ENCODE results near the gene SEPTIN3.

The SEPTIN3 gene

DNA sequence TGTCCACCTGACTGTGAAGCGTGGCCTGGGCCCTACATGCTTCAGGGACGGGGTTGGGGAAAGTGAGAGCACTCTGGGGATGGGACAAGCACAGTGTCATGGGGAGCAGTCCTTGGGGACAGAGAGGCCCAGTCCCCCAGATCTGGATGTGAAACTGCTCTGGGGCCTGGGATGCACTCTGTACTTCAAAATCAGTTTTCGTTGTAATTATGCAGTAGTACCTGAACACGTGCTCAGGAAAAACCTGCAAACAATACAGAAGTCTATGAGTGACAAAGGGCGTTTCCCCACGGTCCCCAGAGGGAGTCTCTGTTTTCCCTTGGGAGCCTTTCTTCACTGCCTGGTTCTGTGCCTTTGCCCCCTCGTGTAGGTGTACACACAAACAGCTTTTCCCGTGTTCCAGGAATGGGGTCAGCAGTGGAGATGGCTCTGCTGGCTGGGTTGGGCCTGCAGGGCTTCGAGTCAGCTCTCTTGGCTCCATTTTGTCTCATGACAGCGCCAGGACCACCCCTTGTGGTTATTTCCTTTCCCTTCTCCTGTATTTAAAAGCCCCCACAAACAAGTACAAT lies 37.5 kb upstream of the SEPTIN3 start:
- Histone ChIP-seq H3K4me3 (ENCODE audit: low read length) (peak overlapping the region; percentile 52), H3K9me3 (ENCODE audit: control insufficient read depth, insufficient read depth, low read length) (no peaks in the 10 kb centered on the region), H3K4me2 (ENCODE audit: low read length) (peak overlapping the region; percentile 87), H3K79me2 (ENCODE audit: control insufficient read depth, low read length) (peaks cover 29% of the 10 kb centered on the region), H3K27me3 (ENCODE audit: control insufficient read depth, low read length) (no peaks in the 10 kb centered on the region), H3K4me1 (ENCODE audit: control insufficient read depth, low read length) (peaks cover 100% of the 10 kb centered on the region), H4K20me1 (ENCODE audit: control insufficient read depth, insufficient read depth, low read depth, low read length) (no peaks in the 10 kb centered on the region), H3K9me2 (replicated peaks; ENCODE audit: control insufficient read depth, low read length) (no peaks in the 10 kb centered on the region), H3K36me3 (ENCODE audit: control insufficient read depth, low read length) (peaks cover 52% of the 10 kb centered on the region), H3F3A (ENCODE audit: control insufficient read depth, insufficient read depth) (peaks cover 46% of the 10 kb centered on the region), H3K27ac (ENCODE audit: low read depth, low read length) (peak overlapping the region; percentile 95)
- TF ChIP-seq EZH2phosphoT487 (IDR thresholded peaks at IDR 0.05; ENCODE audit: borderline replicate concordance, low read length) = no peak
- peak; percentile 52 for TF ChIP-seq CTCF (IDR thresholded peaks at IDR 0.05; ENCODE audit: low read depth, low read length, poor library complexity, severe bottlenecking)

- Histone ChIP-seq H3K27ac (ENCODE audit: low read depth, low read length) (peak overlapping the region; percentile 95), H3K9me3 (ENCODE audit: control insufficient read depth, insufficient read depth, low read length) (no peaks in the 10 kb centered on the region), H3K27me3 (ENCODE audit: control insufficient read depth, low read length) (no peaks in the 10 kb centered on the region), H3K4me1 (ENCODE audit: control insufficient read depth, low read length) (peaks cover 100% of the 10 kb centered on the region), H3K4me3 (ENCODE audit: low read length) (peak overlapping the region; percentile 52), H3K4me2 (ENCODE audit: low read length) (peak overlapping the region; percentile 87), H3F3A (ENCODE audit: control insufficient read depth, insufficient read depth) (peaks cover 52% of the 10 kb centered on the region), H4K20me1 (ENCODE audit: control insufficient read depth, insufficient read depth, low read depth, low read length) (no peaks in the 10 kb centered on the region), H3K36me3 (ENCODE audit: control insufficient read depth, low read length) (peaks cover 58% of the 10 kb centered on the region), H3K9me2 (replicated peaks; ENCODE audit: control insufficient read depth, low read length) (no peaks in the 10 kb centered on the region), H3K79me2 (ENCODE audit: control insufficient read depth, low read length) (peaks cover 29% of the 10 kb centered on the region)
- TF ChIP-seq EZH2phosphoT487 (IDR thresholded peaks at IDR 0.05; ENCODE audit: borderline replicate concordance, low read length) = no peak
- TF ChIP-seq CTCF (IDR thresholded peaks at IDR 0.05; ENCODE audit: low read depth, low read length, poor library complexity, severe bottlenecking) = peak; percentile 13
Observed at GRCh38 chr22:41932353-41932752, 36.9 kb upstream of the SEPTIN3 start.

- Histone ChIP-seq H3K36me3 (ENCODE audit: control insufficient read depth, low read length) (peaks cover 66% of the 10 kb centered on the region), H3K4me3 (ENCODE audit: low read length) (peak overlapping the region; percentile 52), H3K4me2 (ENCODE audit: low read length) (peak overlapping the region; percentile 87), H3K27me3 (ENCODE audit: control insufficient read depth, low read length) (no peaks in the 10 kb centered on the region), H3K9me2 (replicated peaks; ENCODE audit: control insufficient read depth, low read length) (no peaks in the 10 kb centered on the region), H3K79me2 (ENCODE audit: control insufficient read depth, low read length) (peaks cover 30% of the 10 kb centered on the region), H3F3A (ENCODE audit: control insufficient read depth, insufficient read depth) (peaks cover 53% of the 10 kb centered on the region), H4K20me1 (ENCODE audit: control insufficient read depth, insufficient read depth, low read depth, low read length) (no peaks in the 10 kb centered on the region), H3K4me1 (ENCODE audit: control insufficient read depth, low read length) (peaks cover 100% of the 10 kb centered on the region), H3K9me3 (ENCODE audit: control insufficient read depth, insufficient read depth, low read length) (no peaks in the 10 kb centered on the region), H3K27ac (ENCODE audit: low read depth, low read length) (peak overlapping the region; percentile 95)
- TF ChIP-seq CTCF (IDR thresholded peaks at IDR 0.05; ENCODE audit: low read depth, low read length, poor library complexity, severe bottlenecking) = no peak
- no peak for TF ChIP-seq EZH2phosphoT487 (IDR thresholded peaks at IDR 0.05; ENCODE audit: borderline replicate concordance, low read length)
Observed at GRCh38 chr22:41933411-41934177, 35.6 kb upstream of the SEPTIN3 start.
